Keratinocyte (primary cell): ENCODE data around the gene ARHGAP24. TPM values are rescaled to one million over a fixed set of nuclear protein-coding genes. Genes with fewer than 3 reads are reported as not detected.
"Not testable (repeated sequence)": the region's sequence is repeated elsewhere in the genome, so short reads cannot be mapped to it uniquely, and the experiment has no call there.

Experiments
- DNase-seq: peaks from one replicate; pipeline ENCODE4 v3.0.0-alpha.2; 2011; ENCODE audit warnings: low read depth, missing footprints, low spot score
- FAIRE-seq: peaks from 2 replicates; lab custom pipeline; 2011; peaks lifted over from hg19 to GRCh38; lab: Jason Lieb, UNC
- H2AFZ ChIP-seq: 2 replicates; pipeline ENCODE4 v1.6.0; 2012; ENCODE audit warnings: low read length, control low read depth, inconsistent platforms; ENCODE audit not compliant: control insufficient read depth
- H3K27ac ChIP-seq: 2 replicates; pipeline ENCODE4 v1.5.1; 2011; ENCODE audit warnings: low read length; ENCODE audit not compliant: control insufficient read depth, insufficient read depth
- H3K27me3 ChIP-seq: 3 replicates; pipeline ENCODE4 v1.6.0; 2011; ENCODE audit warnings: low read length; ENCODE audit not compliant: control insufficient read depth, insufficient read depth; ENCODE audit errors: extremely low read depth
- H3K36me3 ChIP-seq, 2 experiments: 2 replicates in 1 of 2; 3 replicates in 1 of 2; pipeline ENCODE4 v1.5.1; 2011; ENCODE audit warnings: low read length in 2 of 2, mild to moderate bottlenecking in 1 of 2; ENCODE audit not compliant: control insufficient read depth in 2 of 2, insufficient read depth in 2 of 2; ENCODE audit errors: extremely low read depth in 1 of 2
- H3K4me1 ChIP-seq: 3 replicates; pipeline ENCODE4 v1.5.1; 2011; ENCODE audit warnings: low read length; ENCODE audit not compliant: control insufficient read depth, insufficient read depth; ENCODE audit errors: extremely low read depth
- H3K4me2 ChIP-seq: 3 replicates; pipeline ENCODE4 v1.6.0; 2011; ENCODE audit warnings: low read depth, low read length; ENCODE audit not compliant: control insufficient read depth, insufficient read depth; ENCODE audit errors: extremely low read depth
- H3K4me3 ChIP-seq, 3 experiments: fragments of 200-600 bp in 1 of 3; sonication (generic) in 1 of 3; 2 replicates in 2 of 3; 3 replicates in 1 of 3; pipeline ENCODE4 v1.5.1; 2011 to 2016; ENCODE audit warnings: low read length in 3 of 3, mild to moderate bottlenecking in 3 of 3, control low read depth in 2 of 3, inconsistent platforms in 1 of 3, low read depth in 1 of 3, mixed read lengths in 1 of 3, mixed run types in 1 of 3, moderate library complexity in 1 of 3; ENCODE audit not compliant: control insufficient read depth in 2 of 3, insufficient read depth in 2 of 3; ENCODE audit errors: extremely low read depth in 1 of 3
- H3K79me2 ChIP-seq: 2 replicates; pipeline ENCODE4 v1.6.0; 2012; ENCODE audit warnings: low read length; ENCODE audit not compliant: control insufficient read depth, insufficient read depth
- H3K9ac ChIP-seq: 3 replicates; pipeline ENCODE4 v1.6.0; 2011; ENCODE audit warnings: low read length; ENCODE audit not compliant: control insufficient read depth, insufficient read depth; ENCODE audit errors: extremely low read depth
- H3K9me1 ChIP-seq: 3 replicates; pipeline ENCODE4 v1.6.0; 2011; ENCODE audit warnings: low read length; ENCODE audit not compliant: control insufficient read depth, insufficient read depth; ENCODE audit errors: extremely low read depth
- H3K9me3 ChIP-seq: 2 replicates; pipeline ENCODE4 v1.5.1; 2012; ENCODE audit warnings: low read depth, low read length; ENCODE audit not compliant: control insufficient read depth
- H4K20me1 ChIP-seq: 3 replicates; pipeline ENCODE4 v1.6.0; 2011; ENCODE audit warnings: low read length; ENCODE audit not compliant: control insufficient read depth, insufficient read depth; ENCODE audit errors: extremely low read depth
- CTCF ChIP-seq, 3 experiments: IDR thresholded peaks in 1 of 3; conservative IDR thresholded peaks in 1 of 3; optimal IDR thresholded peaks in 1 of 3; 2 replicates in 2 of 3; 3 replicates in 1 of 3; pipeline versions ENCODE3 to v1.5.1; 2011; ENCODE audit warnings: low read length in 3 of 3, mild to moderate bottlenecking in 3 of 3, moderate library complexity in 2 of 3, control low read depth in 1 of 3, inconsistent platforms in 1 of 3; ENCODE audit not compliant: insufficient read depth in 2 of 3; ENCODE audit errors: extremely low read depth in 1 of 3
- EZH2 ChIP-seq: IDR thresholded peaks from one replicate; pipeline ENCODE4 v1.6.1; 2012; ENCODE audit warnings: inconsistent platforms, mild to moderate bottlenecking, low read length, moderate library complexity
- dilution Hi-C: fragments of 300-500 bp; cut with MboI; formaldehyde crosslinking; loops from one replicate; pipeline ENCODE4 v1.7.0; 2020; ENCODE audit warnings: low sequenced_read_pairs; ENCODE audit not compliant: extremely low pct_ligation_motif_present
- polyA plus RNA-seq, 5 experiments: library from polyadenylated mRNA; depleted of rRNA in 3 of 5; stranded (reverse) in 3 of 5; stranded (forward) in 1 of 5; unstranded in 1 of 5; fragments of >200 nt; gene quantifications; 1 replicate in 1 of 5; 2 replicates in 3 of 5; 3 replicates in 1 of 5; pipeline versions ENCODE4 v1.2.1 to v1.2.3, GENCODE V29; 2011 to 2012; ENCODE audit warnings: missing spikeins in 2 of 5, low read depth in 1 of 5, low replicate concordance in 1 of 5

Gene ARHGAP24
- polyA plus RNA-seq, 1 donor (not counting 4 experiments of a cell fraction or from before 2014, with no cell fraction given): 0.87 TPM

GRCh38 chr4:85514783-85515182 lies 39.8 kb downstream of the ARHGAP24 start:
- no peak for TF ChIP-seq CTCF (optimal IDR thresholded peaks at IDR 0.05 in 1 of 3, IDR thresholded peaks at IDR 0.05 in 1 of 3, conservative IDR thresholded peaks at IDR 0.05 in 1 of 3; ENCODE audit: extremely low read depth in 1 of 3, insufficient read depth in 2 of 3, low read length in 3 of 3)
- TF ChIP-seq EZH2: no peak
- no peak overlapping the region for H3K4me3 ChIP-seq
- H3K9me3 ChIP-seq: no peaks in the 10 kb centered on the region
- no peak overlapping the region for H3K27ac ChIP-seq
- no peaks in the 10 kb centered on the region for H3K9me1 ChIP-seq
- no peaks in the 10 kb centered on the region for H3K4me1 ChIP-seq
- no peaks in the 10 kb centered on the region for H3K79me2 ChIP-seq
- H3K4me2 ChIP-seq: peak overlapping the region; percentile 27
- no peaks in the 10 kb centered on the region for H3K27me3 ChIP-seq
- FAIRE-seq (no peak), DNase-seq (no peak)
- no peaks in the 10 kb centered on the region for H4K20me1 ChIP-seq
- peak overlapping the region; percentile 46 for H2AFZ ChIP-seq
- no peaks in the 10 kb centered on the region for H3K36me3 ChIP-seq
- no peak overlapping the region for H3K9ac ChIP-seq
- dilution Hi-C loops: no loop called here

GRCh38 chr4:85515701-85516100 lies 40.8 kb downstream of the ARHGAP24 start:
- H3K36me3 ChIP-seq: no peaks in the 10 kb centered on the region

GRCh38 chr4:85518526-85518925 lies 43.6 kb downstream of the ARHGAP24 start:
- not testable (repeated sequence) for H3K4me3 ChIP-seq, H3K27me3 ChIP-seq

More at GRCh38 chr4:85515701-85516100, 40.8 kb downstream of the ARHGAP24 start:
- Histone ChIP-seq H3K4me3 (no peak overlapping the region), H3K4me1 (no peaks in the 10 kb centered on the region), H3K9ac (no peak overlapping the region), H3K9me1 (no peaks in the 10 kb centered on the region), H3K9me3 (no peaks in the 10 kb centered on the region), H3K4me2 (no peak overlapping the region), H4K20me1 (no peaks in the 10 kb centered on the region), H3K27ac (no peak overlapping the region), H2AFZ (no peak overlapping the region), H3K27me3 (no peaks in the 10 kb centered on the region), H3K79me2 (no peaks in the 10 kb centered on the region)
- FAIRE-seq (no peak), DNase-seq (no peak)
- dilution Hi-C loops: no loop called here
- TF ChIP-seq CTCF (optimal IDR thresholded peaks at IDR 0.05 in 1 of 3, IDR thresholded peaks at IDR 0.05 in 1 of 3, conservative IDR thresholded peaks at IDR 0.05 in 1 of 3; ENCODE audit: extremely low read depth in 1 of 3, insufficient read depth in 2 of 3, low read length in 3 of 3) (no peak), EZH2 (no peak)

More at GRCh38 chr4:85518526-85518925, 43.6 kb downstream of the ARHGAP24 start:
- dilution Hi-C loops, H3K36me3 ChIP-seq, H3K9me3 ChIP-seq, H3K79me2 ChIP-seq, H3K27ac ChIP-seq, DNase-seq, H3K9me1 ChIP-seq, H3K4me1 ChIP-seq, FAIRE-seq, H2AFZ ChIP-seq, H3K9ac ChIP-seq, H3K4me2 ChIP-seq, H4K20me1 ChIP-seq: not testable (repeated sequence)
